GM12878 (cell line): Measurements from ENCODE around the gene CACNA2D3. TPM values are rescaled to one million over a fixed set of nuclear protein-coding genes. Genes with fewer than 3 reads are reported as not detected.

Experiments
- ATAC-seq: fragments of 200-7000 bp; cut with Tn5 transposase; 3 replicates; pipeline ENCODE4 v1.9.1; 2020; ENCODE audit warnings: mild to moderate bottlenecking, moderate library complexity
- BruUV-seq: library from RNA; stranded (reverse); fragments of 400-500 nt; replicated peaks from 2 replicates; lab custom pipeline; 2021; lab: Mats Ljungman, UMichigan
- CTCF ChIA-PET: fragments of 300-600 bp; sonication (Branson Sonifier 250); formaldehyde crosslinking; extraction: SDS; loops from one replicate; lab custom pipeline; 2021; ENCODE audit warnings: inconsistent platforms; lab: Yijun Ruan, JAX
- POLR2A ChIA-PET: fragments of 350-600 bp; formaldehyde crosslinking; extraction: SDS; loops from one replicate; lab custom pipeline; 2021; ENCODE audit warnings: inconsistent platforms; lab: Charles Lee
- RAD21 ChIA-PET: fragments of 300-600 bp; sonication (Branson Sonifier 250); formaldehyde crosslinking; loops from one replicate; lab custom pipeline; 2023; ENCODE audit warnings: antibody characterized with exemption; ENCODE audit not compliant: unreplicated experiment; lab: Charles Lee
- SMC1A ChIA-PET: fragments of 300-600 bp; sonication (Branson Sonifier 250); formaldehyde crosslinking; loops from one replicate; lab custom pipeline; 2023; ENCODE audit not compliant: unreplicated experiment, uncharacterized antibody; lab: Charles Lee
- DNase-seq: peaks from one replicate; pipeline ENCODE4 v3.0.0-alpha.2; 2011; ENCODE audit warnings: low read depth, low spot score
- FAIRE-seq: peaks from 3 replicates; lab custom pipeline; 2011; peaks lifted over from hg19 to GRCh38; lab: Jason Lieb, UNC
- H2AFZ ChIP-seq: 2 replicates; pipeline ENCODE4 v1.6.0; 2011; ENCODE audit warnings: low read depth, low read length, control low read depth; ENCODE audit not compliant: control insufficient read depth
- H3K27ac ChIP-seq: 2 replicates; pipeline ENCODE4 v1.5.1; 2011; ENCODE audit warnings: control low read depth; ENCODE audit not compliant: control insufficient read depth, insufficient read depth
- H3K27me3 ChIP-seq, 2 experiments: replicated peaks in 1 of 2; 2 replicates each; pipeline versions ENCODE4 v1.6.0 to v1.6.1; 2011; ENCODE audit warnings: low read length in 1 of 2; ENCODE audit not compliant: control insufficient read depth in 2 of 2, insufficient read depth in 2 of 2
- H3K36me3 ChIP-seq, 2 experiments: 2 replicates each; pipeline ENCODE4 v1.5.1; 2011; ENCODE audit warnings: low read length in 1 of 2; ENCODE audit not compliant: control insufficient read depth in 2 of 2, insufficient read depth in 2 of 2
- H3K4me1 ChIP-seq: 2 replicates; pipeline ENCODE4 v1.6.1; 2011; ENCODE audit warnings: mild to moderate bottlenecking, low read length, moderate library complexity, mixed read lengths; ENCODE audit not compliant: control insufficient read depth, insufficient read depth
- H3K4me2 ChIP-seq: 2 replicates; pipeline ENCODE4 v1.6.0; 2011; ENCODE audit warnings: control low read depth; ENCODE audit not compliant: control insufficient read depth, insufficient read depth
- H3K4me3 ChIP-seq: fragments of 200-600 bp; sonication (generic); 2 replicates; pipeline ENCODE4 v1.5.1; 2016
- H3K79me2 ChIP-seq: 2 replicates; pipeline ENCODE4 v1.6.0; 2011; ENCODE audit warnings: low read length; ENCODE audit not compliant: control insufficient read depth, insufficient read depth
- H3K9ac ChIP-seq: 2 replicates; pipeline ENCODE4 v1.8.0; 2011; ENCODE audit warnings: low read length, control low read depth, mixed read lengths; ENCODE audit not compliant: control insufficient read depth, insufficient read depth
- H3K9me3 ChIP-seq: replicated peaks from 3 replicates; pipeline ENCODE4 v1.5.1; 2011; ENCODE audit warnings: mild to moderate bottlenecking, low read length; ENCODE audit not compliant: control insufficient read depth, insufficient read depth
- H4K20me1 ChIP-seq: 2 replicates; pipeline ENCODE4 v1.6.0; 2011; ENCODE audit not compliant: control insufficient read depth, insufficient read depth
- ASH2L ChIP-seq: fragments of 300-600, 200-600 bp; sonication (generic); IDR thresholded peaks from 2 replicates; pipeline ENCODE4 v1.6.1; 2017; ENCODE audit warnings: low read depth, mild to moderate bottlenecking, borderline replicate concordance
- ATF2 ChIP-seq: IDR thresholded peaks from 2 replicates; pipeline ENCODE4 v1.6.1; 2012; ENCODE audit warnings: low read length, inconsistent platforms
- BCLAF1 ChIP-seq: fragments of 450-650 bp; IDR thresholded peaks from 2 replicates; pipeline ENCODE4 v1.6.1; 2017; ENCODE audit warnings: antibody characterized with exemption, mild to moderate bottlenecking, moderate library complexity
- CEBPB ChIP-seq, 2 experiments: fragments of 150-350 bp in 1 of 2; IDR thresholded peaks; 2 replicates each; pipeline ENCODE4 v1.6.1; 2012 to 2014; ENCODE audit warnings: low read depth in 2 of 2, low read length in 2 of 2, borderline replicate concordance in 1 of 2, inconsistent platforms in 1 of 2
- CTCF ChIP-seq, 3 experiments: IDR thresholded peaks in 2 of 3; conservative IDR thresholded peaks in 1 of 3; 2 replicates each; pipeline ENCODE4 v1.5.1; 2011; ENCODE audit warnings: low read depth in 3 of 3, low read length in 3 of 3, mild to moderate bottlenecking in 3 of 3, control low read depth in 2 of 3, moderate library complexity in 2 of 3, inconsistent platforms in 1 of 3, mixed read lengths in 1 of 3; ENCODE audit not compliant: control insufficient read depth in 2 of 3, insufficient read depth in 1 of 3; ENCODE audit errors: extremely low read depth in 1 of 3
- IRF4 ChIP-seq: IDR thresholded peaks from 2 replicates; pipeline ENCODE4 v1.6.1; 2011; ENCODE audit warnings: low read depth, low read length
- MLLT1 ChIP-seq: fragments of 450-650 bp; IDR thresholded peaks from 2 replicates; pipeline ENCODE4 v1.6.1; 2016; ENCODE audit warnings: mild to moderate bottlenecking
- RB1 ChIP-seq: fragments of 450-650 bp; formaldehyde crosslinking; IDR thresholded peaks from 2 replicates; pipeline ENCODE4 v1.6.1; 2017; ENCODE audit warnings: mild to moderate bottlenecking, borderline replicate concordance
- SIN3A ChIP-seq: IDR thresholded peaks from 2 replicates; pipeline ENCODE4 v1.6.1; 2012; ENCODE audit warnings: low read depth, low read length, improper control_type of control experiment
- ZBTB40 ChIP-seq: fragments of 450-650 bp; IDR thresholded peaks from 2 replicates; pipeline ENCODE4 v1.6.1; 2016; ENCODE audit warnings: mild to moderate bottlenecking, moderate library complexity, borderline replicate concordance
- WGBS: methylation state at CpG from one replicate; pipeline ENCODE4 v1.1.6; 2016; ENCODE audit warnings: low lambda C conversion rate; ENCODE audit not compliant: insufficient replicate concordance, insufficient coverage; ENCODE audit errors: missing lambda C conversion rate; 5-methylcytosine and 5-hydroxymethylcytosine counted together
- in situ Hi-C: fragments of 300-500 bp; cut with MboI; formaldehyde crosslinking; loops from 9 replicates; pipeline ENCODE4 v1.14.3; 2018; ENCODE audit warnings: mixed read lengths
- intact Hi-C: fragments of 100-400 bp; cut with micrococcal nuclease; formaldehyde crosslinking; loops from one replicate; pipeline ENCODE4 v1.14.2; 2022; ENCODE audit not compliant: unreplicated experiment
- polyA plus RNA-seq, 11 experiments: library from polyadenylated mRNA; depleted of rRNA in 4 of 11; unstranded in 6 of 11; stranded (reverse) in 5 of 11; fragments of >200 nt; fragmentation: Nextera tagmentation in 4 of 11; fragmentation: Illumina TruSeq in 1 of 11; extraction: Ambion mirVana in 4 of 11; extraction: Trizol in 1 of 11; gene quantifications; 1 replicate in 1 of 11; 2 replicates in 10 of 11; pipeline versions ENCODE4 v1.2.1 to v1.2.3, GENCODE V29; 2011 to 2016; ENCODE audit warnings: inconsistent platforms in 2 of 11, missing spikeins in 2 of 11, low read depth in 1 of 11
- total RNA-seq, 4 experiments: library from RNA; depleted of rRNA in 3 of 4; stranded (reverse); fragments of >200 nt in 3 of 4; fragmentation: Illumina TruSeq in 1 of 4; extraction: Trizol in 1 of 4; gene quantifications; 2 replicates each; pipeline versions ENCODE4 v1.2.1 to v1.2.3, GENCODE V29; 2013 to 2021

The CACNA2D3 gene
- total and polyA plus RNA-seq, 10 of the 15 experiments (the other 5 are each of a cell fraction or from before 2014, with no cell fraction given) = not detected

GRCh38 chr3:54917862-54918261 lies 795.5 kb downstream of the CACNA2D3 start:
- Histone ChIP-seq H3K4me1 (no peaks in the 10 kb centered on the region), H3K79me2 (no peaks in the 10 kb centered on the region), H2AFZ (no peak overlapping the region), H3K27me3 (no peaks in the 10 kb centered on the region), H3K9ac (no peak overlapping the region), H3K36me3 (no peaks in the 10 kb centered on the region), H3K27ac (no peak overlapping the region), H4K20me1 (no peaks in the 10 kb centered on the region), H3K4me3 (no peak overlapping the region), H3K4me2 (no peak overlapping the region), H3K9me3 (no peaks in the 10 kb centered on the region)
- ChIA-PET SMC1A (no interaction called here), POLR2A (no interaction called here), RAD21 (no interaction called here), CTCF (no interaction called here)
- in situ Hi-C loops (no loop called here), intact Hi-C loops (no loop called here)
- FAIRE-seq (no peak), ATAC-seq (no peak), DNase-seq (no peak)
- BruUV-seq = no TSS peak
- WGBS = 40% methylated on average over 4 of the region's 4 CpGs
- no peak for TF ChIP-seq IRF4
- TF ChIP-seq CEBPB (IDR thresholded peaks at IDR 0.05; ENCODE audit: borderline replicate concordance in 1 of 2, low read depth in 2 of 2, low read length in 2 of 2) = no peak
- no peak for TF ChIP-seq ATF2
- no peak for TF ChIP-seq CTCF (IDR thresholded peaks at IDR 0.05 in 2 of 3, conservative IDR thresholded peaks at IDR 0.05 in 1 of 3; ENCODE audit: control insufficient read depth in 2 of 3, extremely low read depth in 1 of 3, insufficient read depth in 1 of 3, low read depth in 3 of 3, low read length in 3 of 3)
- TF ChIP-seq ASH2L = no peak
- no peak for TF ChIP-seq RB1
- TF ChIP-seq SIN3A = no peak
- TF ChIP-seq MLLT1 = no peak
- TF ChIP-seq BCLAF1 = no peak
- TF ChIP-seq ZBTB40 = no peak
